HepG2 (cell line): ENCODE results near the gene GPR15.

Experiments used
- GTF2F1 ChIP-seq: fragments of 150-350 bp; IDR thresholded peaks from 2 replicates; pipeline ENCODE4 v1.6.1; 2014; ENCODE audit warnings: low read length
- HNF1A ChIP-seq, 2 experiments: sonication (generic) in 1 of 2; formaldehyde crosslinking in 1 of 2; IDR thresholded peaks; 2 replicates each; pipeline versions ENCODE4 v1.4.0 to v1.6.1; 2016 to 2020; ENCODE audit warnings: borderline replicate concordance in 1 of 2, low read depth in 1 of 2, mild to moderate bottlenecking in 1 of 2, missing genetic modification reagents in 1 of 2
- MAFK ChIP-seq, 2 experiments: IDR thresholded peaks in 1 of 2; conservative IDR thresholded peaks in 1 of 2; 2 replicates each; pipeline ENCODE4 v1.6.1; 2011; ENCODE audit warnings: improper control_type of control experiment in 2 of 2, low read length in 2 of 2
- POLR2AphosphoS2 ChIP-seq: IDR thresholded peaks from 2 replicates; pipeline ENCODE4 v1.6.1; 2011; ENCODE audit warnings: low read depth, low read length, improper control_type of control experiment
- ZNF34 ChIP-seq: sonication (generic); formaldehyde crosslinking; IDR thresholded peaks from 2 replicates; pipeline ENCODE4 v1.4.0; 2020; ENCODE audit warnings: mild to moderate bottlenecking, missing genetic modification reagents, borderline replicate concordance
- ZNF546 ChIP-seq: sonication (generic); formaldehyde crosslinking; conservative IDR thresholded peaks from 2 replicates; pipeline ENCODE4 v1.8.1; 2023; ENCODE audit warnings: mild to moderate bottlenecking, missing genetic modification reagents
- ZNF574 ChIP-seq: sonication (generic); formaldehyde crosslinking; IDR thresholded peaks from 2 replicates; pipeline ENCODE4 v1.4.0; 2020; ENCODE audit warnings: missing genetic modification reagents

GRCh38 chr3:98532275-98532637 is 478 bp downstream of the GPR15 start:
- no peak for TF ChIP-seq GTF2F1
- no peak for TF ChIP-seq ZNF34
- no peak for TF ChIP-seq ZNF574 (CRISPR knock-in tag)
- TF ChIP-seq ZNF546, result no peak
- no peak for TF ChIP-seq POLR2AphosphoS2
- TF ChIP-seq HNF1A (IDR thresholded peaks at IDR 0.05; ENCODE audit: low read depth), result no peak
- TF ChIP-seq HNF1A (CRISPR knock-in tag; IDR thresholded peaks at IDR 0.05; ENCODE audit: borderline replicate concordance), result no peak
- TF ChIP-seq MAFK (conservative IDR thresholded peaks at IDR 0.05 in 1 of 2, IDR thresholded peaks at IDR 0.05 in 1 of 2; ENCODE audit: low read length in 2 of 2), result no peak
